ENCODE measurements around the gene ZDHHC14.
"Not testable (repeated sequence)": the region's sequence is repeated elsewhere in the genome, so short reads cannot be mapped to it uniquely, and the experiment has no call there.

Gene ZDHHC14

DNA sequence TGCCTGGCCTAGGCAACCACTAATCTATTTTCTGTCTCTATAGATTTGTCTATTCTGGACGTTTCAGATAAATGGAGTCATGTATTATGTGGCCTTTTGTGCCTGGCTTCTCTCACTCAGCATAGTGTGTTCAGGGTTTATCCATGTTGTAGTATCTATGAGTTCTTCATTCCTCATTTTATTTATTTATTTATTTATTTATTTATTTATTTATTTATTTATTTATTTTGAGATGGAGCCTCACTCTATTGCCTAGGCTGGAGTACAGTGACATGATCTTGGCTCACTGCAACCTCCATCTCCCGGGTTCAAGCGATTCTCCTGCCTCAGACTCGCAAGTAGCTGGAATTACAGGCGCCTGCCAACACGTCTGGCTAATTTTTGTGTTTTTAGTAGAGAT, 86.3 kb downstream of the ZDHHC14 start:
- DNase-seq (ENCODE audit: low read depth), result not testable (repeated sequence)

- no peak for DNase-seq (ENCODE audit: low read depth)
Measured at GRCh38 chr6:157468054-157468453, 87.1 kb downstream of the ZDHHC14 start.

DNA sequence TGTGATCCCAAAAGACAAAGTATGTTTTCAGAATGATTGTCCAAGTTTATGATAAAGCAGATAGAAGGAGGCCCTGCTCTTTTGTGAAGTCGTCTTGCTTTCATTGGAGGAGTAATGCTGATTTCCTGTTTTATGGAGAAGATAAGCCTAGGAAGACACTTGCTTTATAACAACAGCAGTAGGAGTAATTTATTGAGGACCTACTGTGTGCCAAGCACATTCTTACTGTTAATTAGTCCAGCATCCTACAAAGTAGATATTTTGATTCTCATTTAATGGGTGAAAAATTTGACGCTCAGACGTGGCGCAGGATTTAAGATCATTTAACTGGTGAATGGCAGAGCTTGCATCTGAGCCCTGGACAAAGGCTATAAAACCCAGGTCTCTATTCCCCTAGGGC, 87.6 kb downstream of the ZDHHC14 start:
- DNase-seq (ENCODE audit: low read depth), result no peak

- no peak for DNase-seq (ENCODE audit: low read depth)
Measured at GRCh38 chr6:157469378-157469777, 88.4 kb downstream of the ZDHHC14 start.

DNA sequence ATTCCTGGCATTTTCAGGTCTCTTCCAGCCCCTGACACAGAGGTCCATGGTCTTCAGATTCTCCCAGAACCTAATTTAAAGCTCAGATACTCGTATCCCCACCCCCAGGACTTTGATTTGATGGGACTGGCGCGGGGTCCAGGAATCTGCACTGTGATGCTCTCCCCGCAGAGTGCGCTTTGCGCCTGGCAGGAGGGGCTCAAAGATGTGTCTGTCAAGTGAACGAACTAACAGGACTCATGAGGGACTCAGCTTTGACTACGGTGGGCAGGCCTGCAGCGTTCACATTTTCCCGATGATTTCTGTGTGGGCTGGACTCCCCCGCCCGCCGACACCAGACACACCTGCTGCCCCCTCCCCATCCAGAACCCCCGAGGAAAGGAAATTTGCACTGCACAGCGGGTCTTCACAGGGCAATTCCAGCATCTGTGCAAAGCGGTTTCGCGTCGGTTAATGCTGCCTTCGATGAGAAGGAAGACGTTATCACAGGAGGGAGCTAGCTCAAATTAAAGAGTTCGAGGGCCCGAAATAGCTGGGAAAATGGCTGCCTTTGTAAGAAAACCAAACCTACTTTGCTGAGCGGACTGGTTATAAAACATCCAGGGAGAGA, 90.2 kb downstream of the ZDHHC14 start:
- no peak for DNase-seq (ENCODE audit: low read depth)

GRCh38 chr6:157471895-157472686, 91.1 kb downstream of the ZDHHC14 start:
- DNase-seq (ENCODE audit: low read depth), result no peak

DNA sequence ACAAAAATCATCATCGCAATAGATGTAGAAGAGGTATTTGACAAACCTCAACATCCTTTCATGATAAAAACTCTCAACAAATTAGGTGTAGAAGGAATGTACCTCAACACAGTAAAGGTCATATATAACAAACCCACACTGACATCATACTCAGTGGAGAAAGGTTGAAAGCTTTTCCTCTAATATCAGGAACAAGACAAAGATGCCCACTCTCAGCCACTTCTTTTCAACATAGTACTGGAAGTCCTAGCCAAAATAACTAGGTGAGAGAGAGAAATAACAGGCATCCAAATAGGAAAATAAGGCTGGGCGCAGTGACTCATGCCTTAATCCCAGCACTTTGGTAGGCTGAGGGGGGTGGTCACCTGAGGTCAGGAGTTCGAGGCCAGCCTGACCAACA, 95.8 kb downstream of the ZDHHC14 start:
- no peak for DNase-seq (ENCODE audit: low read depth)

- no peak for DNase-seq (ENCODE audit: low read depth)
Measured at GRCh38 chr6:157478926-157479325, 97.9 kb downstream of the ZDHHC14 start.

DNA sequence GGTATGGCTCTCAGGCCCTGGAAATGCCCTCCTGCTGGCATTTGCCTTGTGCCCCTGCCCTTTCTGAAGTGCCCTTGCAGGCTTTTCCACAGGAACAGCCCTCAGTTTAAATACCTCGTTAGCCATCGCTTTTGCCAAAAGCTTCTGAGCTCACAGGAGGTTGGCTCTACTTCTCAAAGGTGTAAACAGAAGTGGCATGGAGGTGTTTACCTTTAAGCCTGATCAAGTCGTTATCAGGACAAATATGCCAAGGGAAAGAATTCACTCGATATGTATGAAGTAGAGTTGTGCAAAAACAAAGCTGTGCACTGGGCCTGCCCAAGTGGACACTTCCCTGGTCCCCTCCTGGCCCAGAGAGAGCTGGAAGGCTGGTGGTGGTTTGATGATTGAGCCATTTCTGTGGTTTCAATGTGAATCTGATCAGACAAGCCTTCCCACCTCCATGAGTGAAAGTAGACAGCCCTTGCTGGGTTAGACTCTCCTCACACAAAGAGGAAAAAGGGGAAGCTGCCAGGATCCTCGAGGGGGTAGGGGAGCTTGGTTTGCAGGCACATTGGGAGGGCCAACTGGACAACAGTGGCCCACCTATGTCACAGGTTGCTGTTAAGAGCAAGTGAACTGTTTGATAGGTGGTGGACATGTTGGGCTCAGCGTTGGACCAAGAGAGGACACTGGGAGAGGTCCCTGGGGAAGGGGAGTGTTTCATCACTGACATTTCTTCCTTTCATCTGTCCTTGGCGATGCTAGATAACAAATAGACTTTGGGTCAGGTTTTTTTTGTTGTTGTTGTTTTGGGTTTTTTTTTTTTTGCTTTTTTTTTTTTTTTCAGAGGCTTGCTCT, 98.7 kb downstream of the ZDHHC14 start:
- no peak for DNase-seq (ENCODE audit: low read depth)

- no peak for DNase-seq (ENCODE audit: low read depth)
Measured at GRCh38 chr6:157481189-157481864, 100.3 kb downstream of the ZDHHC14 start.

DNA sequence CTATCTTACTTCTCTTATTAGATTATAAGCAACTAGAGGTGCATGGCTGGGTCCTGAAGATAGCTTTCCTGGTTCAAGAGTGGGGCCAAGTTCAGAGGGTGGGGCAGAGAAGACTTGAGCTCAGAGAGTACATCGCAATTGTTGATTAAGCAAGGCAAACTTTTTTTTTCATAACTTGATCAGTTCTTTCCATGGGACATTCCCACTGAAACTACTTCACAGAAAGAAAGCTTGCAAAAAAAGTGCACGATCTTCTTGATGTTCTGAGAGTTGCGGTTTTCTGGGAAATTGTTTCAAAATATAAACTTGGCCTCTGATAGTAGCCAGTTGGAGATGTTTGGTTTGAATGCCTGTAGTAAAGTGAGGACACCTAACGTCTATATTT, 100.9 kb downstream of the ZDHHC14 start:
- DNase-seq (ENCODE audit: low read depth), result no peak

GRCh38 chr6:157483770-157484169, 102.8 kb downstream of the ZDHHC14 start:
- DNase-seq (ENCODE audit: low read depth), result no peak

DNA sequence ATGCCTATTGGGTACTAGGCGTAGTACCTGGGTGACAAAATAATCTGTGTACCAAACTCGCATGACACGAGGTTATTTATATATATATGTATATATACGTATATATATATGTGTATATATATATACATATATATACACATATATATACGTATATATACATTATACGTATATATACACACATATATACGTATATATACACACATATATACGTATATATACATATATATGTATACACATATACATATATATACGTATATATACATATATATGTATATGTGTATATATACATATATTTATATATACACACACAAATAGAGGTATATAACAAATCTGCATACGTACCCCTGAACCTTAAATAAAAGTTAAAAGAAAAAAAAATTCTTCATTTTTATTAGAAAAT, 103.2 kb downstream of the ZDHHC14 start:
- DNase-seq (ENCODE audit: low read depth), result no peak

DNA sequence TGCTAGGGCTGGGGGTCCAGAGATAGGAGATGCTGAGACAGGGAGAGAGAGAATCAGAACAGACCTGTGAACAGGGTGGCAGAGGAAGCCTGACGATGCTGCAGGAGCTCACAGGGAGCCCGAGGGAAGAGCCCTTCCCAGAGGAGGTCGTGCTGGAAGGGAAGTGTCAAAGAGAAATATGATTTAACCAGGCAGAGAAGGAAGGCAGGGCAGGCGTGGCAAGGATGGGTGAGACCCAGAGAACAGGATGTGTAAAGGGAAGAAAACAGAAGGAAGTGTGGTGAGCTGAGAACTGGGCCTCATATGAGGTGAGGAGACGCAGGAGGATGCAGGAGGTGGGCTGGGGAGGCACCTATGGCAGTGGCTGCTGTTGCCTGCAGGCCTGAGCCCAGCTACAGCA, 105.6 kb downstream of the ZDHHC14 start:
- DNase-seq (ENCODE audit: low read depth), result no peak

DNA sequence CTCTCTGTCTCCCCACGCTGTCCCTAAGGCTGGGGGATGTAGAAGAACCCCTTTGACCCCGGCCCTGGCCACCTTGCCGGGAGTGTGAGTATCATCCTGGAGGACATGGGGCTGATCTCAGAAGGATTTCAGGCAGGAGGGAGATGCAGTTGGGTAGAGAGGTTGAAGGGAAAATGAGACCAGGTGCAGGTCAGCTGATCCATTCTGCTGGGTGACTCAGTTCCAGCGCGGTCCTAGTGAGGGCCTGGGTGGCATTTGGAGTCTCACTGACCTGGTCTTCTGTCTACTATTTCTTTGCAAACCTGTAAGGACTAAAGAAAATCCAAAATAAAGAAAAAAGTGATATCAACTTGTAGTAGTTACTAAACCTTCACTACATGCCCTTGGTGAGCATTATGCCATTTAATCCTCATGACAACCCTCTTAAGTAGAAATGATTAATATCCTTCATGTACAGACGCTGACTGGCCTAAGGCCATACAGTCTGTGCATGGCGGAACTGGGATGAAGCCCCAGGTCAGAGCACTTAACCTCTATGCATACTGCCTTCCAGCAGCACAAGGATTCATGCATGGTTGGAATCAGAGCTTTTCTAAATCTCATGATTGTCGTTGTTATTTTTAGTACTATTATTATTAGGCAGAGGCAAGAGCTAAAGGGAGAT, 106.3 kb downstream of the ZDHHC14 start:
- DNase-seq (ENCODE audit: low read depth), result no peak

DNA sequence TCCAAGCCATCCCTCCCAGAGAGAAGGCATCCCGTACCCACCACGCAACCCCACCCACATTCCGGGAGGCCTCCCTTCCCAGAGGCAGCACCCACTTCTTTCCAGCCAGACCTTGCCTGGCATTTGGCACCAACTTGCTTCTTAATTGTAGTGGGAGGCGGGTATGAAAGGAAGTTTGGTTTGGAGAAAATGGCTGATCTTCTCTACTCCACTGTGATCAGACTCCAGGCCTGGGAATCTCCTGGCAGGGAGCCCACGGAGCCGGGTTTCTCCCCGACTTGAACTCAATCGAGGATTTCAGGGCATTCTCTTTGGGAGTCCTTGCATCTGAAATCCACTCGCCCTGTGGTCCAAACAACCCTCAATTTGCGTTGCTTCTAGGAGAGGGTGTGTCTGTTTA, 107.1 kb downstream of the ZDHHC14 start:
- DNase-seq (ENCODE audit: low read depth), result no peak

DNA sequence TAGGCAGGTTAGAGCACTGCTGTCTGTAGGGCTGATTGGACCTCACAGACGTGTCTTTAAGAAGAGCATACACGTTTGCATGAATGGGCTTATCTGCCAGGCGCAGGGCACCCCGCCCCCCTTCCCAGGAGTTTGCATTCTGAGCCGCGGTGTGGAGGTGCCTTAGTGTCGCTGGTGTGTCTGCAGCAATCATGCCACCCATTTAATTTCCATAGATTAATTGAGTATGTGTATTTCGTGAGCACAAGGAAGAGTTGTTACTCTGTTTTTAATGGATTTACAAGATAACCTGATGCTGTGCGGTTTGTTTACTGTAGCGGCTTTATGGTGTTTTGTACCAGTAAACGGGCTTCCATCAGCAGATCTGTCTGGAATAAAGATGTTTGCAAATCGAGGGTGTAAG, 107.7 kb downstream of the ZDHHC14 start:
- DNase-seq (ENCODE audit: low read depth), result no peak

DNA sequence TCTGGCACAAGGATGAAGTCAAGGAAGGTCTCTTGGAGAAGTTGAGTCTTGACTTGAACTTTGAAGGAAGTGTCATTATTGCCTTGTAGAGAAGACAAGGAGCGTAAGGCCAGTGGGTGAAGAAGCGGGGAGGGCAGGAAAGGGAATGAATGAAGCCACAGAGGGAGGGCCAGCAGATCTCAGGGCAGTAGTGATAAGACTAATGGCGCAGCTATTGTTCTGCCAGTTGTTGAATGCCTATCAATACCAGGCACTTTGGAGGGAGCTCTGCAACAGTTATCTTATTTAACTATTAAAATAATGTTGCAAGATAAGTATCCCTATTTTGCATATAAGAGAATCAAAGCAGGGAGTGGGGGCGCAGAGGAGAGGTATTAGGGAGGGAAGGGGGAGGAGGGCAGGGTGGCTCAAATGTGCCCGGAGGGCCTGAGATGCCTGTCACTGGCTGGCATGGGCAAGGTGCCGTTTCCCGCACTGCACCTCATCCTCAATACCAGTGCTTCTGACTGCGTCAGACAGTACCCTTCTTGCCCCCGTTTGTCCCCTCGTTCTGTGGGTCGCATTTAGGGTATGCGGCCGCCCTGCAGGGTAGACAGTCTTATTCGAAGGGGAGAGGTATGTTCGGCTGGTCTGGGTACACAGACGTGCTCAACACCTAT, 109.8 kb downstream of the ZDHHC14 start:
- no peak for DNase-seq (ENCODE audit: low read depth)

- no peak for DNase-seq (ENCODE audit: low read depth)
Measured at GRCh38 chr6:157491571-157492232, 110.7 kb downstream of the ZDHHC14 start.

DNA sequence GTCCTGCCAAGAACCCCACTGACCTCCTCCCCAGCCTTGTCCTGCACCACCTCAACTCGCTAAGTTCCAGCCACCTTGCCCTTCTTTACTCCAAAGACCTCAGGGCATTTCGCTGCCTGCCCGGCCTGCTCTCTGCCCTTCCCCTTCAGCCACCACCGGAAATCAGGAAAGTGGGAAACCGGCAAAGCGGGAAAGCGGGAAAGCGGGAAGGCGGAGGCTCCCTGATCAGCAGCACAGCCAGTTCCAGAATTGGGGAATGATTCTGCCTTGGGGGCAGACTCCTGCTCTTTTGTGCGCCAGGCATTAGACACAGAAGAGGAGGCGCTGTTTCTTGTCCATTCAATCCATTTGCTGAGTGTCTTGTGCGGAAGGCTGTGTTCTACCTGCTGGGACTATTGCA, 111.3 kb downstream of the ZDHHC14 start:
- DNase-seq (ENCODE audit: low read depth), result no peak

- DNase-seq (ENCODE audit: low read depth), result no peak
Measured at GRCh38 chr6:157492741-157493140, 111.8 kb downstream of the ZDHHC14 start.

All from stimulated activated CD8-positive, alpha-beta memory T cell treated with anti-CD3 and anti-CD28 coated beads, Interleukin-15, amount 100 ng/mL, for 24 hours (primary cell).